Measurements from ENCODE around the gene CHRNE.

Gene CHRNE

GRCh38 chr17:4854111-4854681, 48.7 kb downstream of the CHRNE start:
- no peak for DNase-seq (ENCODE audit: low read depth in 2 of 2)

GRCh38 chr17:4853208-4853671, 49.7 kb downstream of the CHRNE start:
- DNase-seq (ENCODE audit: low read depth in 2 of 2) = no peak

- no peak for DNase-seq (ENCODE audit: low read depth in 2 of 2)
Observed at GRCh38 chr17:4852567-4853207, 50.2 kb downstream of the CHRNE start.

GRCh38 chr17:4851084-4851483, 51.8 kb downstream of the CHRNE start:
- DNase-seq (ENCODE audit: low read depth in 2 of 2) = no peak

- DNase-seq (ENCODE audit: low read depth in 2 of 2) = no peak
Observed at GRCh38 chr17:4850246-4850645, 52.7 kb downstream of the CHRNE start.

GRCh38 chr17:4849011-4849536, 53.8 kb downstream of the CHRNE start:
- no peak for DNase-seq (ENCODE audit: low read depth in 2 of 2)

All from activated CD4-positive, alpha-beta T cell treated with anti-CD3 and anti-CD28 coated beads for 24 hours (primary cell).